SU-DHL-6 (cell line): Measurements from ENCODE around the gene TTC6.
"Not testable (repeated sequence)": the region's sequence is repeated elsewhere in the genome, so short reads cannot be mapped to it uniquely, and the experiment has no call there.

Experiments used
- EZH2phosphoT487 ChIP-seq: fragments of 200-600 bp; sonication (generic), shearing (Covaris generic); conservative IDR thresholded peaks from 2 replicates; pipeline ENCODE4 v1.6.1; 2018; ENCODE audit warnings: mild to moderate bottlenecking, antibody characterized with exemption, low read length, moderate library complexity, mixed read lengths
- TF ChIP-seq, protein P1 (sequence below): fragments of 200-600 bp; sonication (generic); IDR thresholded peaks from one replicate; pipeline ENCODE4 v1.5.1; 2017; ENCODE audit warnings: antibody characterized with exemption, mild to moderate bottlenecking, low read length, moderate library complexity; ENCODE audit not compliant: insufficient read depth, poor library complexity, severe bottlenecking

DNA sequence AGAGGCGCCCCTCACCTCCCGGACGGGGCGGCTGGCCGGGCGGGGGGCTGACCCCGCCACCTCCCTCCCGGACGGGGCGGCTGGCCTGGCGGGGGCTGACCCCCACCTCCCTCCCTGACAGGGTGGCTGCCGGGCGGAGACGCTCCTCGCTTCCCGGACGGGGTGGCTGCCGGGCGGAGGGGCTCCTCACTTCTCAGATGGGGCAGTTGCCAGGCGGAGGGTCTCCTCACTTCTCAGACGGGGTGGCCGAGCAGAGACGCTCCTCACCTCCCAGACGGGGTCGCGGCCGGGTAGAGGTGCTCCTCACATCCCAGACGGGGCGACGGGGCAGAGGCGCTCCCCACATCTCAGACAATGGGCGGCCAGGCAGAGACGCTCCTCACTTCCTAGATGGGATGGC, 39.8 kb upstream of the TTC6 start:
- TF ChIP-seq, protein P1, sequence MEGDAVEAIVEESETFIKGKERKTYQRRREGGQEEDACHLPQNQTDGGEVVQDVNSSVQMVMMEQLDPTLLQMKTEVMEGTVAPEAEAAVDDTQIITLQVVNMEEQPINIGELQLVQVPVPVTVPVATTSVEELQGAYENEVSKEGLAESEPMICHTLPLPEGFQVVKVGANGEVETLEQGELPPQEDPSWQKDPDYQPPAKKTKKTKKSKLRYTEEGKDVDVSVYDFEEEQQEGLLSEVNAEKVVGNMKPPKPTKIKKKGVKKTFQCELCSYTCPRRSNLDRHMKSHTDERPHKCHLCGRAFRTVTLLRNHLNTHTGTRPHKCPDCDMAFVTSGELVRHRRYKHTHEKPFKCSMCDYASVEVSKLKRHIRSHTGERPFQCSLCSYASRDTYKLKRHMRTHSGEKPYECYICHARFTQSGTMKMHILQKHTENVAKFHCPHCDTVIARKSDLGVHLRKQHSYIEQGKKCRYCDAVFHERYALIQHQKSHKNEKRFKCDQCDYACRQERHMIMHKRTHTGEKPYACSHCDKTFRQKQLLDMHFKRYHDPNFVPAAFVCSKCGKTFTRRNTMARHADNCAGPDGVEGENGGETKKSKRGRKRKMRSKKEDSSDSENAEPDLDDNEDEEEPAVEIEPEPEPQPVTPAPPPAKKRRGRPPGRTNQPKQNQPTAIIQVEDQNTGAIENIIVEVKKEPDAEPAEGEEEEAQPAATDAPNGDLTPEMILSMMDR = not testable (repeated sequence)
- TF ChIP-seq EZH2phosphoT487 = not testable (repeated sequence)
